AG04449 (cell line): ENCODE results near the gene MT1X.

Source experiments
- CTCF ChIA-PET: fragments of 350-600 bp; formaldehyde crosslinking; extraction: SDS; loops from one replicate; lab custom pipeline; 2021; ENCODE audit warnings: antibody characterized with exemption; lab: Yijun Ruan, JAX
- POLR2A ChIA-PET: fragments of 400-600, 350-600 bp; formaldehyde crosslinking; extraction: SDS; loops from one replicate; lab custom pipeline; 2020; ENCODE audit warnings: antibody characterized with exemption, inconsistent platforms; lab: Yijun Ruan, JAX
- DNase-seq: peaks from one replicate; pipeline ENCODE4 v3.0.0-alpha.2; 2010; ENCODE audit warnings: low read depth, low spot score
- H3K4me3 ChIP-seq: 2 replicates; pipeline ENCODE4 v1.5.1; 2011; ENCODE audit warnings: low read depth, mild to moderate bottlenecking, control low read depth, low read length
- CTCF ChIP-seq: IDR thresholded peaks from one replicate; pipeline ENCODE4 v1.5.1; 2011; ENCODE audit warnings: mild to moderate bottlenecking, moderate library complexity, low read length, control low read depth, inconsistent platforms; ENCODE audit not compliant: insufficient read depth; ENCODE audit errors: missing control alignments

MT1X gene

GRCh38 chr16:56729735-56730662, 47.7 kb downstream of the MT1X start, which contains the start of gene NUP93:
NUP93 (plus strand) TSS chr16:56730129; CDS start chr16:56748248, 18,119 bp downstream.
- ChIA-PET CTCF (interaction anchor here (0.7 to 3.1 kb wide), 6 partner anchors 11 to 124 kb away, joined by 3 to 16 read pairs (median 4); no protein-coding TSS in a partner anchor), POLR2A (interaction anchor here (0.6 to 0.8 kb wide), 3 partner anchors 10 to 103 kb away, joined by 3 to 5 read pairs (median 4); no protein-coding TSS in a partner anchor)
- peak; percentile 37 for DNase-seq
- peak within 1 kb of the TSS; percentile 98 for H3K4me3 ChIP-seq
- TF ChIP-seq CTCF: no peak

DNA sequence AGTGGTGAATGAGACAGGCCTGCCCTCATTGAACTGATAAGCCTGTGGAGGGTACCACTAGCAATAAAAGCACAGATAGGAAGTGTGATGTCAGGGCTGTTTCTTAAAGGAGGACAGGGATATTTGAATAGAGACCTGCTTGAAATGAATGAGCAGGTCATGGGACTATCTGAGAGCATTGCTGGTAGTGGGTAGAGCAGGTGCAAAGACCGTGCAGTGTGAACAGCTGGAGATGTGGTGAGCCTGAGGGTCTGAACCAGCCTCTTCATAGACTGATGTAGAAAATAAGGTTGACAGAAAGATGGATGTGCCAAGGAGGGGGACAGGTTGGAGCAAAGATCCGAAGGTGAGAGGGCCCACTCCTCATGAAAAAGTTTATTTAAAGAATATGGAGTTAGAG, 50.1 kb downstream of the MT1X start:
- POLR2A ChIA-PET: no interaction called here
- no peak overlapping the region for H3K4me3 ChIP-seq
- CTCF ChIA-PET: no interaction called here
- no peak for TF ChIP-seq CTCF
- DNase-seq: no peak

- ChIA-PET POLR2A (no interaction called here), CTCF (no interaction called here)
- TF ChIP-seq CTCF: no peak
- no peak overlapping the region for H3K4me3 ChIP-seq
- no peak for DNase-seq
Measured at GRCh38 chr16:56732832-56733231, 50.6 kb downstream of the MT1X start.
